Activated CD8-positive, alpha-beta memory T cell treated with anti-CD3 and anti-CD28 coated beads for 36 hours (primary cell): ENCODE results near the gene CSNK1D. TPM values are rescaled to one million over a fixed set of nuclear protein-coding genes. Genes with fewer than 3 reads are reported as not detected.

Experiments used
- CTCF ChIA-PET: fragments of 350-600 bp; sonication (Branson Sonifier 250); formaldehyde crosslinking; loops from one replicate; lab custom pipeline; 2021; ENCODE audit warnings: antibody characterized with exemption; lab: Charles Lee
- POLR2A ChIA-PET: fragments of 350-600 bp; sonication (Branson Sonifier 250); formaldehyde crosslinking; loops from one replicate; lab custom pipeline; 2021; ENCODE audit warnings: antibody characterized with exemption; lab: Charles Lee
- total RNA-seq, 2 experiments: library from RNA; stranded (reverse); gene quantifications; one replicate each; pipeline ENCODE4 v1.2.3, GENCODE V29; 2021

The CSNK1D gene
- total RNA-seq, 2 experiments from 2014 or later: 128 to 129 TPM

- ChIA-PET POLR2A (interaction anchor here (0.6 kb wide), 1 partner anchor 206 kb away, joined by 4 read pairs; no protein-coding TSS in a partner anchor), CTCF (no interaction called here)
Observed at GRCh38 chr17:82232322-82232820, 41.1 kb downstream of the CSNK1D start.

GRCh38 chr17:82231562-82232321 lies 41.8 kb downstream of the CSNK1D start:
- ChIA-PET POLR2A (no interaction called here), CTCF (interaction anchor here (1.1 kb wide), 1 partner anchor 201 kb away, joined by 4 read pairs; no protein-coding TSS in a partner anchor)

DNA sequence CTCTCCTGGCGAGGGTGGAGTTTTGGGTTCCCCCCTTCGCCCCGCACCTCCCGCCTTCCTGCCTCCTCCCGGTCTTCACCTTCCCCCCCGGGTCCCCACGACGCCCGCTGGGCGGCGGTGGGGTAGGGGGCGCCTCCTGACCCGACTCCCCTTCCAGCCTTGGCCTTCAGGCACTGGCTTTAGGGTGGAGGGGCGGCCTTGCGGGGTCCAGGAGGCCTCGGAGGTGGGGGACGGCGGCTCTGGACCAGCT lies 42.3 kb downstream of the CSNK1D start:
- ChIA-PET POLR2A (no interaction called here), CTCF (interaction anchor here (1.1 kb wide), 1 partner anchor 201 kb away, joined by 4 read pairs; no protein-coding TSS in a partner anchor)

DNA sequence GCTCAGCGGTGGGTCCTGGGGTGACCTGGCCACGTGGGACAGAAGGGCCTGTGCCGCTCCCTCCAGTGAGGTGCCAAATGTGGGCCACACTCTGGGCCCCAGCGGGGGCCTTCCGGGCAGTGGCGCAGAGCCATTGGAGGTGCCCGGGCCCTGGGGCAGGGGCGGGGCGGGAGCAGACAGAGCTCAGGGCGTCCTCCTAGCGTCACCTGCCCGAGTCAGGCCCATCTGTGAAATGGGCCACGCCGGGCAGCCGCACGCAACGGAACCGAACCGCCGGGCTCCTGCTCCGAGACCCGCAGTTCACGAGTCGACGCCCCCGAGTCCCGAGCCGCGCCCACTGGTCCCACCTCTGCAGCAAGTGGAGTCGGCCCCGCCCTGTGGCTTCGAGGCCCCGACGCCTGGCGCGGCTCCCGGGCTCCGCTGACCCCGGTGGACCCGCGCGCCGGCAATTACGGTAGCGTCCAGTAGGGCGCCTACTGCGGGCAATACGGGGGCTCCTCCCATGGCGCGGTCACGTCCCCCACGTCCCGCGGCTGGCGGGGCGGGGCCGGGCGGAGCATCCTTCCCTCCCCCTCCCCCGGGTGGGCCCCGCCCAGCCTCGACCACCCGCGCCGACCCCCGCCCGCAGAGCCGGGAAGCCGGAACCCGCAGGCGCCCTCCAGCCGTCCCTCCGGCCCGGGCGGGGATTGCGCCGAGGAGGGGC lies 42.7 kb downstream of the CSNK1D start:
- POLR2A ChIA-PET: interaction anchor here (0.9 kb wide), 1 partner anchor 30 kb away, joined by 3 read pairs; no protein-coding TSS in a partner anchor
- CTCF ChIA-PET: interaction anchor here (0.7 to 1.2 kb wide), 3 partner anchors 10 to 200 kb away, joined by 3 to 4 read pairs (median 4); partner anchors contain the start of gene SECTM1

GRCh38 chr17:82229698-82230608 lies 43.5 kb downstream of the CSNK1D start:
- CTCF ChIA-PET: interaction anchor here (0.6 to 1.5 kb wide), 6 partner anchors 10 to 519 kb away, joined by 3 to 4 read pairs (median 4); partner anchors contain the start of gene SECTM1
- POLR2A ChIA-PET: interaction anchor here (0.9 to 2.5 kb wide), 7 partner anchors 9 to 87 kb away, joined by 3 to 11 read pairs (median 5); partner anchors contain the start of genes CD7 and CSNK1D

DNA sequence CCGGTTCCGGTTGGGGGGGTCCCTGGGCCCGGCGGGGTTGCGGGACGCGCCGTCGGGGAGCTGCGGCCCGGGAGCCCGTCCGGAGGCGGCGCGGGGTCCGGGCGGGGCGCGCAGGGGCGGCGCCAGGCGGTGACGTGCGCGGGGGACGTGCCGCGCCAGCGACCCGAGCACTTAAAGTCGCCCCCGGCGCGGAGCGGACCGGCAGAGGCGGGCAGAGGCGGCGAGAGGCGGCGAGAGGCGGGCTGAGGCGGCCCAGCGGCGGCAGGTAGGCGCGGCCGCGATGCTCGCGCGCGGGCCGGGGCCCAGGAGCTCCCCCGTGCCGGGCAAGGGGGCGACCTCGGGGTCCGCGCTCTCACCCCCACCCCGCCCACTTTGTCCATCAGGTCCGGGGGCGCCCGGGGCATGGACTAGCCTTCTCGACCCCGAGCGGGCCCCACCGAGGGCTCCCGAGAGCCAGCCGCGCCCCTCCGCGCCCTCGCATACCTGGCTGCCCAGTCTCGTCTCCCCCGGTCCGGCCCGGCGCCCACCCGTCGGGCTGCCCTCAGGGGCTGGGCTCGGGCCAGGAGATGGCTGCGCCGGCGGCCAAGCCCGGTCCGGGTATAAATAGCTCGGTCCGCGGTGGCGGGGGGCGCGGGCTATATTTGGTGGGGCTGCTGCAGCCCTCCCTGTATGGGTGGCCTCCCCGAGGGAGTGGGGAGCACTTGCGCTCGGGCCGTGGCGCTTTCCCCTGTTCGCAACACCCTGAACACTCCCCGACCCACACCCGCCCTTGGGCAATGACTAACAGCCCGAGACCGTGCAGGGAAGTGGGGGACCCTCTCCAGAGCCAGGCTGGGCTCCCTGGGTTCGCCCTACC lies 44.4 kb downstream of the CSNK1D start, which contains the start of gene SLC16A3:
Gene SLC16A3, plus strand, starts transcription at position 201 of the 856 bp plus-strand sequence. CDS start 6,967 bp downstream, outside the sequence.
- CTCF ChIA-PET: interaction anchor here (0.6 to 1.5 kb wide), 5 partner anchors 13 to 518 kb away, joined by 3 to 6 read pairs (median 4); no protein-coding TSS in a partner anchor
- POLR2A ChIA-PET: interaction anchor here (0.7 to 2.5 kb wide), 9 partner anchors 9 to 88 kb away, joined by 3 to 11 read pairs (median 5); partner anchors contain the start of genes CD7 and CSNK1D

DNA sequence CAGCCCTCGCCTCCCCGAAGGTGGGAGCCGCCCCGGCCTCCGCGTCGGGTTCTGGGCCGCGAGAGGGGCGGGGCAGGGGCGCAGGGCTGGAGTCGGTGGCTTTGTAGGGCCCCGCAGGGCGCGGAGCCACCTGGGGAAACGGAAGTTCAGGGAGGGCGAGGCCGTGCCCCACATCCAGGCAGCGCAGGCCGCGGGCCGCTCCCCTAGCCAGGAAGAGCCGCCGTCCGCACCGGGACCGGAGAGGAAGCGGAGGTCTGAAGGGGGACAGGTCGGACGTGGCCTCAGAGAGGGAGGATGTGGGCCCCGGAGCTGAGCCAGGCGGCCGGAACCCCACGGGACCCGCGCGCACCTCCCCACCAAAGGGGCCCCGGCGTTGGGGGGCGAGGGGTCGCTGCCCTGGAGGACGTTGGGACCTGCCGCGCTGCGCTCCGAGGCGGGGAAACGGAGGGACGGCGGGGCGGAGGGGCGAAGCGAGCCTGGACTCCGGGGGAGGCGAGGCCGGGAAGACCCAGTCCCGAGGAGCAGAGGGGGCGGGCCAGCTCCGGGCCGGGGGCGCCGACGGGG lies 45.1 kb downstream of the CSNK1D start:
- CTCF ChIA-PET: interaction anchor here (1.1 to 1.5 kb wide), 2 partner anchors 14 to 23 kb away, joined by 4 to 6 read pairs; no protein-coding TSS in a partner anchor
- POLR2A ChIA-PET: interaction anchor here (0.7 to 2.5 kb wide), 9 partner anchors 10 to 89 kb away, joined by 3 to 11 read pairs (median 5); partner anchors contain the start of genes CD7 and CSNK1D

DNA sequence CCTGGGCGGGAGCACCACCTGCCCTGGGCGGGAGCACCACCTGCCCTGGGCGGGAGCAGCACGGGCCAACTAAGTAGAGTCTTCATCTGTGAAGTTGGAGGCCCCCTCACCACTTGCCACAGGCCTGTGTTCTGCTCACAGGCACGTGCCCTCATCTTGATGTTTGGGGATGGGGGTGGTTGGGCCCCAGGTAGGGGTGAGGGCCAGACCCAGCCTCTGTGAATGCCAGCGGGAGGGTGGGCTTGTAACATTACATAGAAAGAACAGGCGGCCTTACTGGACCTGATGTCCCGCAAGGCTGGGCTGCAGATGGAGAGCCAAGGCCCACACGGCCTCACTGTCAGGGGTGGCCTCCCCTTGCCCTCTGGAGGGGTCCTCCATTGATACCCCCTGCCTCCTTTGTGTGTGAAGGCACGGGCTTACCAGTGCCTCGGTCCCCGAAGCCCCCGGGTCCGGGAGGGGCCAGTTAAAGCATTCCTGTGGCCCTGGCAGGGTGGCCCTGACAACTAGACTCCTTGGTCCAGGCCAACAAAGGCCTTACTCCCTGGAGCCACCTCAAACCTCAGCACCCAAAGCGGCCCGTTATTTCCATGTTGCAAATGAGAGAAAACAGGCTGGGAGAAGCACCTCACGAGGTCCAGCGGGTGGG lies 45.7 kb downstream of the CSNK1D start:
- ChIA-PET POLR2A (interaction anchor here (1.0 to 2.5 kb wide), 4 partner anchors 13 to 75 kb away, joined by 4 to 11 read pairs (median 7); no protein-coding TSS in a partner anchor), CTCF (no interaction called here)

GRCh38 chr17:82226809-82227628 lies 46.5 kb downstream of the CSNK1D start:
- POLR2A ChIA-PET: interaction anchor here (0.6 to 1.0 kb wide), 2 partner anchors 14 to 192 kb away, joined by 3 to 4 read pairs; partner anchors contain the start of gene OGFOD3

GRCh38 chr17:82226146-82226808 lies 47.2 kb downstream of the CSNK1D start:
- POLR2A ChIA-PET: interaction anchor here (0.6 to 0.7 kb wide), 3 partner anchors 12 to 488 kb away, joined by 3 to 11 read pairs (median 7); no protein-coding TSS in a partner anchor
- CTCF ChIA-PET: interaction anchor here (0.8 kb wide), 1 partner anchor 10 kb away, joined by 3 read pairs; no protein-coding TSS in a partner anchor

More at GRCh38 chr17:82226809-82227628, 46.5 kb downstream of the CSNK1D start:
- CTCF ChIA-PET: interaction anchor here (0.8 kb wide), 1 partner anchor 9 kb away, joined by 3 read pairs; no protein-coding TSS in a partner anchor

- ChIA-PET CTCF (interaction anchor here (0.7 kb wide), 1 partner anchor 10 kb away, joined by 3 read pairs; no protein-coding TSS in a partner anchor), POLR2A (interaction anchor here (0.6 to 0.7 kb wide), 2 partner anchors 11 to 169 kb away, joined by 3 to 7 read pairs; no protein-coding TSS in a partner anchor)
Observed at GRCh38 chr17:82225368-82226029, 48.0 kb downstream of the CSNK1D start.

- ChIA-PET POLR2A (no interaction called here), CTCF (interaction anchor here (0.7 kb wide), 1 partner anchor 11 kb away, joined by 3 read pairs; no protein-coding TSS in a partner anchor)
Observed at GRCh38 chr17:82224666-82225065, 48.8 kb downstream of the CSNK1D start.

DNA sequence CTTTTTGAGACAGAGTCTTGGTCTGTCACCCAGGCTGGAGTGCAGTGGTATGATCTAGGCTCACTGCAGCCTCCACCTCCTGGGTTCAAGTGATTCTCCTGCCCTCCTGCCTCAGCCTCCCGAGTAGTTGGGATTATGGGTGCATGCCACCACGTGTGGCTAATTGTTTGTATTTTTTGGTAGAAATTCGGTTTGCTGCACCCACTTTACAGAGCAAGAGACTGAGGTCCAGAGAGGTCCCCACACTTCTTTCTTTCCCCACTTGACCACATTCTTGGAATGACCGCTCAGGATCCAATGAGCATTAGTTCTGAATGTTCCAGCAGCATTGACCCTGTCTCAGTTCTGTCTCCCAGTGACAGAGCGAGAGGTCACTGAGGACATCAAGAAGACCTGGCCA lies 50.0 kb downstream of the CSNK1D start:
- POLR2A ChIA-PET: no interaction called here
- CTCF ChIA-PET: no interaction called here

DNA sequence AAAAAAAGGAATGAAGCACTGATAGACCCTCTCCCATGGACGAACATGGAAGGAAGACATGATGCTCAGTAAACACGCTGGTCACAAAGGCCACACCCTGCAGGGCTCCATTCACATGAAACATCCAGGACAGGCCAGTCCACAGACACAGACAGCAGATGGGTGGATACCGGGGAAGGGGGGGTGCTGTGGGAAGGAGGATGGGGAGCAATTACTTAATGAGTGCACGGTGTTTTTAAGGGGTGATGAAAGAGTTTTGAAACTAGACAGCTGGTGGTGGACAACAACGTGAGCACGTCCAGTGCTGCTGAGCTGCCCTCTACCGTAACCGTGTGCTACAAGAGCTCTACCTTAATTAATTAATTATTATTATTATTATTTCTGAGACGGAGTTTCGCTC lies 50.7 kb downstream of the CSNK1D start:
- CTCF ChIA-PET: interaction anchor here (0.7 kb wide), 1 partner anchor 722 kb away, joined by 3 read pairs; no protein-coding TSS in a partner anchor

More for the DNA sequence above, 50.7 kb downstream of the CSNK1D start:
- POLR2A ChIA-PET: no interaction called here
